SK-N-SH treated with all-trans-retinoic acid at 6 μM for 48 hours (cell line): ENCODE measurements around the gene SMIM5.

Experiments used
- ATAC-seq: fragments of 200-7000 bp; cut with Tn5 transposase; 3 replicates; pipeline ENCODE4 v1.9.1; 2020; ENCODE audit warnings: mild to moderate bottlenecking, moderate library complexity
- ARNTL ChIP-seq: fragments of 450-650 bp; formaldehyde crosslinking; IDR thresholded peaks from 2 replicates; pipeline ENCODE4 v1.5.0; 2020; ENCODE audit warnings: low read depth, mild to moderate bottlenecking, moderate library complexity, borderline replicate concordance
- BACH2 ChIP-seq: fragments of 250-450 bp; sonication (Bioruptor Pico); IDR thresholded peaks from 2 replicates; pipeline ENCODE4 v1.9.0; 2021; ENCODE audit warnings: mild to moderate bottlenecking, borderline replicate concordance
- CREB5 ChIP-seq: fragments of 250-450 bp; sonication (Bioruptor Pico); IDR thresholded peaks from 2 replicates; pipeline ENCODE4 v1.5.1; 2020; ENCODE audit warnings: low read depth, mild to moderate bottlenecking, moderate library complexity
- CSDC2 ChIP-seq: fragments of 250-450 bp; sonication (Bioruptor Pico); IDR thresholded peaks from 2 replicates; pipeline ENCODE4 v1.5.0; 2020; ENCODE audit warnings: mild to moderate bottlenecking, moderate library complexity
- CSRNP3 ChIP-seq: fragments of 250-450 bp; sonication (Bioruptor Pico); IDR thresholded peaks from 2 replicates; pipeline ENCODE4 v1.5.1; 2021; ENCODE audit warnings: mild to moderate bottlenecking, moderate library complexity
- ESRRG ChIP-seq: fragments of 250-450 bp; sonication (Bioruptor Pico); IDR thresholded peaks from 2 replicates; pipeline ENCODE4 v1.6.1; 2021; ENCODE audit warnings: mild to moderate bottlenecking
- GLIS3 ChIP-seq: fragments of 250-450 bp; sonication (Bioruptor Pico); IDR thresholded peaks from 2 replicates; pipeline ENCODE4 v1.5.0; 2020; ENCODE audit warnings: mild to moderate bottlenecking, moderate library complexity
- PATZ1 ChIP-seq: fragments of 250-450 bp; sonication (Bioruptor Pico); IDR thresholded peaks from 2 replicates; pipeline ENCODE4 v1.8.0; 2020; ENCODE audit warnings: mild to moderate bottlenecking, moderate library complexity, borderline replicate concordance
- POU6F1 ChIP-seq: fragments of 250-450 bp; sonication (Bioruptor Pico); IDR thresholded peaks from 2 replicates; pipeline ENCODE4 v1.8.0; 2021; ENCODE audit warnings: low read depth, mild to moderate bottlenecking, moderate library complexity, borderline replicate concordance
- PPARA ChIP-seq: fragments of 250-450 bp; sonication (Bioruptor Pico); IDR thresholded peaks from 2 replicates; pipeline ENCODE4 v1.5.0; 2020; ENCODE audit warnings: mild to moderate bottlenecking, borderline replicate concordance
- RARB ChIP-seq: fragments of 250-450 bp; sonication (Bioruptor Pico); IDR thresholded peaks from 2 replicates; pipeline ENCODE4 v1.8.0; 2021; ENCODE audit warnings: mild to moderate bottlenecking, moderate library complexity
- SNAI2 ChIP-seq: fragments of 250-450 bp; sonication (Bioruptor Pico); IDR thresholded peaks from 2 replicates; pipeline ENCODE4 v1.5.0; 2020; ENCODE audit warnings: mild to moderate bottlenecking, moderate library complexity
- TCF4 ChIP-seq: fragments of 250-450 bp; sonication (Bioruptor Pico); IDR thresholded peaks from 2 replicates; pipeline ENCODE4 v1.8.0; 2021; ENCODE audit warnings: mild to moderate bottlenecking, moderate library complexity, borderline replicate concordance
- TOX ChIP-seq: fragments of 250-450 bp; sonication (Bioruptor Pico); IDR thresholded peaks from 2 replicates; pipeline ENCODE4 v1.8.0; 2021; ENCODE audit warnings: mild to moderate bottlenecking, moderate library complexity, borderline replicate concordance
- TSHZ2 ChIP-seq: fragments of 250-450 bp; sonication (Bioruptor Pico); IDR thresholded peaks from 2 replicates; pipeline ENCODE4 v1.5.0; 2020; ENCODE audit warnings: mild to moderate bottlenecking, moderate library complexity
- ZC3H10 ChIP-seq: fragments of 250-450 bp; sonication (Bioruptor Pico); IDR thresholded peaks from 2 replicates; pipeline ENCODE4 v1.5.1; 2021; ENCODE audit warnings: mild to moderate bottlenecking, moderate library complexity
- ZFP30 ChIP-seq: fragments of 450-650 bp; formaldehyde crosslinking; IDR thresholded peaks from 2 replicates; pipeline ENCODE4 v1.5.0; 2022; ENCODE audit warnings: mild to moderate bottlenecking, moderate library complexity
- ZNF565 ChIP-seq: fragments of 450-650 bp; formaldehyde crosslinking; conservative IDR thresholded peaks from 2 replicates; pipeline ENCODE4 v1.5.0; 2020; ENCODE audit warnings: low read depth, mild to moderate bottlenecking, moderate library complexity
- ZNF70 ChIP-seq: fragments of 450-650 bp; formaldehyde crosslinking; IDR thresholded peaks from 2 replicates; pipeline ENCODE4 v1.5.0; 2020; ENCODE audit warnings: mild to moderate bottlenecking, moderate library complexity
- ZNF8 ChIP-seq: fragments of 450-650 bp; formaldehyde crosslinking; IDR thresholded peaks from 2 replicates; pipeline ENCODE4 v1.5.0; 2020; ENCODE audit warnings: mild to moderate bottlenecking, moderate library complexity

Gene SMIM5

GRCh38 chr17:75610103-75610984, 22.9 kb upstream of the SMIM5 start:
- no peak for TF ChIP-seq POU6F1 (CRISPR knock-in tag)
- TF ChIP-seq GLIS3 (CRISPR knock-in tag): no peak
- no peak for TF ChIP-seq RARB (CRISPR knock-in tag)
- no peak for TF ChIP-seq ZNF8
- TF ChIP-seq PPARA (CRISPR knock-in tag): no peak
- TF ChIP-seq TSHZ2 (CRISPR knock-in tag): no peak
- TF ChIP-seq ZNF565 (CRISPR knock-in tag): no peak
- TF ChIP-seq ZNF70 (CRISPR knock-in tag): no peak
- TF ChIP-seq BACH2 (CRISPR knock-in tag): no peak
- TF ChIP-seq TOX (CRISPR knock-in tag): no peak
- no peak for TF ChIP-seq TCF4 (CRISPR knock-in tag)
- TF ChIP-seq ARNTL (CRISPR knock-in tag): no peak
- no peak for TF ChIP-seq PATZ1 (CRISPR knock-in tag)
- TF ChIP-seq CSRNP3 (CRISPR knock-in tag): no peak
- no peak for TF ChIP-seq SNAI2 (CRISPR knock-in tag)
- TF ChIP-seq ESRRG (CRISPR knock-in tag): no peak
- TF ChIP-seq ZC3H10 (CRISPR knock-in tag): no peak
- TF ChIP-seq, all 23 proteins: peak for 0
- no peak; the same call in 2 of the 3 replicates for ATAC-seq

- ATAC-seq: no peak
- TF ChIP-seq CSRNP3 (CRISPR knock-in tag) (no peak), TSHZ2 (CRISPR knock-in tag) (no peak), ARNTL (CRISPR knock-in tag) (no peak), PPARA (CRISPR knock-in tag) (no peak), ZFP30 (CRISPR knock-in tag) (no peak), SNAI2 (CRISPR knock-in tag) (no peak), CSDC2 (CRISPR knock-in tag) (no peak), BACH2 (CRISPR knock-in tag) (no peak), CREB5 (CRISPR knock-in tag) (no peak), ZNF70 (CRISPR knock-in tag) (no peak)
- TF ChIP-seq, all 23 proteins: peak for 0
Measured at GRCh38 chr17:75611851-75612429, 21.3 kb upstream of the SMIM5 start.
